HepG2 (cell line): ENCODE results near the gene ANKRD55. TPM values are rescaled to one million over a fixed set of nuclear protein-coding genes. Genes with fewer than 3 reads are reported as not detected.

Source experiments
- GTF2F1 ChIP-seq: fragments of 150-350 bp; IDR thresholded peaks from 2 replicates; pipeline ENCODE4 v1.6.1; 2014; ENCODE audit warnings: low read length
- MED1 ChIP-seq: sonication (generic); formaldehyde crosslinking; IDR thresholded peaks from 2 replicates; pipeline ENCODE4 v1.4.0; 2020; ENCODE audit warnings: missing genetic modification reagents
- polyA plus RNA-seq, 8 experiments: library from polyadenylated mRNA; depleted of rRNA in 3 of 8; stranded (reverse) in 7 of 8; unstranded in 1 of 8; fragments of >200 nt; fragmentation: Illumina TruSeq in 4 of 8; extraction: Trizol in 4 of 8; gene quantifications; 2 replicates each; pipeline versions ENCODE4 v1.2.1 to v1.2.3, GENCODE V29; 2011 to 2016; ENCODE audit warnings: low read depth in 4 of 8, missing spikeins in 1 of 8, mixed read lengths in 1 of 8; ENCODE audit not compliant: insufficient read depth in 1 of 8
- total RNA-seq, 5 experiments: library from RNA; depleted of rRNA; stranded (reverse); fragments of >200 nt; fragmentation: Illumina TruSeq; extraction: Trizol; gene quantifications; 2 replicates each; pipeline ENCODE4 v1.2.3, GENCODE V29; 2016; ENCODE audit warnings: low read depth in 1 of 5
- TF ChIP-seq, protein P1 (sequence below): sonication (generic); formaldehyde crosslinking; IDR thresholded peaks from 2 replicates; pipeline ENCODE4 v1.4.0; 2020; ENCODE audit warnings: missing genetic modification reagents, mild to moderate bottlenecking, borderline replicate concordance
- TF ChIP-seq, protein P2 (sequence below): sonication (generic); formaldehyde crosslinking; IDR thresholded peaks from 2 replicates; pipeline ENCODE4 v1.9.0; 2021; ENCODE audit warnings: missing genetic modification reagents, borderline replicate concordance
- TF ChIP-seq, protein P3 (sequence below): sonication (generic); formaldehyde crosslinking; IDR thresholded peaks from 2 replicates; pipeline ENCODE4 v1.5.1; 2020; ENCODE audit warnings: mild to moderate bottlenecking, missing genetic modification reagents

The ANKRD55 gene
- total and polyA plus RNA-seq, 2 of the 13 experiments (the other 11 are each of a cell fraction or from before 2014, with no cell fraction given), result 0.11 to 0.28 TPM

DNA sequence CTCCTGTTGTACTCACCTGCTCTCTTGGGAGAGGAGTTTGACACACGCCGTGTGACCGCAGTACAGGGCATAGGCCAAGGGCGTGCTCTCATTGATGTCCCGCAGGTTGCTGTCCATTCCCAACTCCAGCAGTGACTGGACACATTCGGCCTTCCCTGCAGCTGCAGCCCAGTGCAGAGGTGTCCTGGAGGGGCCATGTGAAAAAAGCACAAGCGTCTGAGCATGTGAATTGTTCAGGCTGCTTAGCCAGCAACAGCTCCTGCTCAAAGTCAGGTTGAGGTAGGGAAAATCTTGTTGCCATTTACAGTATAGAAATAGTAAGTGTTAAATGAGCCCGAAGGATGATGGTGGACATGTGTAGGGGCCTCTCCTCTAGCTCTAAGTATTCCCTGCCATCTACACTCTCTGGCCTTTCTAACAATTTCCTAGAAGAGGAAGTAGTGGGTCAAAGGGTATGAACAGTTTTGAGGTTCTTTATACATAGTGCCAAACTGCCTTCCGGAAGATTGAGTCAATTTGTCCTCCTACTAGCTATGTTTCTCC is 116.5 kb downstream of the ANKRD55 start (continued):
- TF ChIP-seq, protein P1, sequence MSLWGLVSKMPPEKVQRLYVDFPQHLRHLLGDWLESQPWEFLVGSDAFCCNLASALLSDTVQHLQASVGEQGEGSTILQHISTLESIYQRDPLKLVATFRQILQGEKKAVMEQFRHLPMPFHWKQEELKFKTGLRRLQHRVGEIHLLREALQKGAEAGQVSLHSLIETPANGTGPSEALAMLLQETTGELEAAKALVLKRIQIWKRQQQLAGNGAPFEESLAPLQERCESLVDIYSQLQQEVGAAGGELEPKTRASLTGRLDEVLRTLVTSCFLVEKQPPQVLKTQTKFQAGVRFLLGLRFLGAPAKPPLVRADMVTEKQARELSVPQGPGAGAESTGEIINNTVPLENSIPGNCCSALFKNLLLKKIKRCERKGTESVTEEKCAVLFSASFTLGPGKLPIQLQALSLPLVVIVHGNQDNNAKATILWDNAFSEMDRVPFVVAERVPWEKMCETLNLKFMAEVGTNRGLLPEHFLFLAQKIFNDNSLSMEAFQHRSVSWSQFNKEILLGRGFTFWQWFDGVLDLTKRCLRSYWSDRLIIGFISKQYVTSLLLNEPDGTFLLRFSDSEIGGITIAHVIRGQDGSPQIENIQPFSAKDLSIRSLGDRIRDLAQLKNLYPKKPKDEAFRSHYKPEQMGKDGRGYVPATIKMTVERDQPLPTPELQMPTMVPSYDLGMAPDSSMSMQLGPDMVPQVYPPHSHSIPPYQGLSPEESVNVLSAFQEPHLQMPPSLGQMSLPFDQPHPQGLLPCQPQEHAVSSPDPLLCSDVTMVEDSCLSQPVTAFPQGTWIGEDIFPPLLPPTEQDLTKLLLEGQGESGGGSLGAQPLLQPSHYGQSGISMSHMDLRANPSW, result no peak
- TF ChIP-seq, protein P2, sequence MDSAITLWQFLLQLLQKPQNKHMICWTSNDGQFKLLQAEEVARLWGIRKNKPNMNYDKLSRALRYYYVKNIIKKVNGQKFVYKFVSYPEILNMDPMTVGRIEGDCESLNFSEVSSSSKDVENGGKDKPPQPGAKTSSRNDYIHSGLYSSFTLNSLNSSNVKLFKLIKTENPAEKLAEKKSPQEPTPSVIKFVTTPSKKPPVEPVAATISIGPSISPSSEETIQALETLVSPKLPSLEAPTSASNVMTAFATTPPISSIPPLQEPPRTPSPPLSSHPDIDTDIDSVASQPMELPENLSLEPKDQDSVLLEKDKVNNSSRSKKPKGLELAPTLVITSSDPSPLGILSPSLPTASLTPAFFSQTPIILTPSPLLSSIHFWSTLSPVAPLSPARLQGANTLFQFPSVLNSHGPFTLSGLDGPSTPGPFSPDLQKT (CRISPR knock-in tag), result no peak
- no peak for TF ChIP-seq GTF2F1
- TF ChIP-seq, protein P3, sequence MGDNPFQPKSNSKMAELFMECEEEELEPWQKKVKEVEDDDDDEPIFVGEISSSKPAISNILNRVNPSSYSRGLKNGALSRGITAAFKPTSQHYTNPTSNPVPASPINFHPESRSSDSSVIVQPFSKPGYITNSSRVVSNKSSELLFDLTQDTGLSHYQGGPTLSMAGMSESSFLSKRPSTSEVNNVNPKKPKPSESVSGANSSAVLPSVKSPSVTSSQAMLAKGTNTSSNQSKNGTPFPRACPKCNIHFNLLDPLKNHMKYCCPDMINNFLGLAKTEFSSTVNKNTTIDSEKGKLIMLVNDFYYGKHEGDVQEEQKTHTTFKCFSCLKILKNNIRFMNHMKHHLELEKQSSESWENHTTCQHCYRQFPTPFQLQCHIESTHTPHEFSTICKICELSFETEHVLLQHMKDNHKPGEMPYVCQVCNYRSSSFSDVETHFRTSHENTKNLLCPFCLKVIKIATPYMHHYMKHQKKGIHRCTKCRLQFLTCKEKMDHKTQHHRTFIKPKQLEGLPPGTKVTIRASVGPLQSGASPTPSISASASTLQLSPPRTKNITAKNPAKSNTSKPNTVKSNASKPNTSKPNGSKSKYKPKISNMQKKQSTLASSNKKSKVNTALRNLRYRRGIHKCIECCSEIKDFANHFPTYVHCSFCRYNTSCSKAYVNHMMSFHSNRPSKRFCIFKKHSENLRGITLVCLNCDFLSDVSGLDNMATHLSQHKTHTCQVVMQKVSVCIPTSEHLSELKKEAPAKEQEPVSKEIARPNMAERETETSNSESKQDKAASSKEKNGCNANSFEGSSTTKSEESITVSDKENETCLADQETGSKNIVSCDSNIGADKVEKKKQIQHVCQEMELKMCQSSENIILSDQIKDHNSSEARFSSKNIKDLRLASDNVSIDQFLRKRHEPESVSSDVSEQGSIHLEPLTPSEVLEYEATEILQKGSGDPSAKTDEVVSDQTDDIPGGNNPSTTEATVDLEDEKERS (CRISPR knock-in tag), result peak; percentile 48; the same call in 1 of the 2 replicates
- peak; percentile 89 for TF ChIP-seq MED1 (CRISPR knock-in tag)
